ENCODE results near the gene TTC39C.

The TTC39C gene

DNA sequence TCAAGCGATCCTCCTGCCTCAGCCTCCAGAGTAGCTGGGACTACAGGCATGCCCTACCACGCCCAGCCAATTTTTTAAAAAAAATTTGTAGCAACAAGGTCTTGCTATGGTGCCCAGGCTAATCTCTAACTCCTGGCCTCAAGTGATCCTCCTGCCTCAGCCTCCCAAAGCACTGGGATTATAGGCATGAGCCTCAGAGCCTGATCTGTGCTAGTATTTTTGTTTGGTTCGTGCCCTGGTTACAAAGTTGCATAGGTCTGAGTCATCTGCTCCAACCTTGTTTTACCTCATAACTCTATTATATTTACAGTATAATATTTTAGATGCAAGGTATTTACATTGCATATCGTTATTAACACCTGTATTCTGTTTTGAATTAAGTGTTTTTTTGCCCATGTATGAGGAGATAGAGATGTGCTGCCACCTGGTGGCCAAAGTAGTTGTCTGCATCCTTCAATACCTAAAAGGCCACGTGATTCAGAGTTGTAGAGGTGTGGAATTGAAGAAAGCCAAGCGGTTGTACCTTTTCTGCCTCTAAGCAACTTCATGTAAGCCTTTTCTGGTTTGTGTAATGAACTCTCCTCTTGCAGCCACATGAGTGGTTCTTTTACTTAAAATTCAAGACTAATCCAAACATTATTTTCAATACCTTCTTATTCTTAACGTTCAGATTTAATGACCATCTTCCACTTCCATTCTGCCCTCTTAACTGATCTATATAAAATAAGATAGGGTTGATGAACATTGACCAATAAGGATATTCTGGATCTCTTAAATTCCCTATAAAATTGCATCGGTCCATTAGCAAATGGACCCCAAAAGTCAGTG lies 104.4 kb downstream of the TTC39C start:
- no peak for TF ChIP-seq ZBTB7A (IDR thresholded peaks at IDR 0.05; ENCODE audit: low read depth)
- TF ChIP-seq, protein P1, sequence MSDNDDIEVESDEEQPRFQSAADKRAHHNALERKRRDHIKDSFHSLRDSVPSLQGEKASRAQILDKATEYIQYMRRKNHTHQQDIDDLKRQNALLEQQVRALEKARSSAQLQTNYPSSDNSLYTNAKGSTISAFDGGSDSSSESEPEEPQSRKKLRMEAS (IDR thresholded peaks at IDR 0.05), result 0 out of 2 replicates have a peak, but pooled peaks have one; percentile 52
- peak; percentile 87 for TF ChIP-seq RAD21 (IDR thresholded peaks at IDR 0.05; ENCODE audit: low read depth)
- TF ChIP-seq, protein P2, sequence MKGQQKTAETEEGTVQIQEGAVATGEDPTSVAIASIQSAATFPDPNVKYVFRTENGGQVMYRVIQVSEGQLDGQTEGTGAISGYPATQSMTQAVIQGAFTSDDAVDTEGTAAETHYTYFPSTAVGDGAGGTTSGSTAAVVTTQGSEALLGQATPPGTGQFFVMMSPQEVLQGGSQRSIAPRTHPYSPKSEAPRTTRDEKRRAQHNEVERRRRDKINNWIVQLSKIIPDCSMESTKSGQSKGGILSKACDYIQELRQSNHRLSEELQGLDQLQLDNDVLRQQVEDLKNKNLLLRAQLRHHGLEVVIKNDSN (IDR thresholded peaks at IDR 0.05), result peak; percentile 94

GRCh38 chr18:24120676-24121075 lies 106.1 kb downstream of the TTC39C start:
- TF ChIP-seq CREB1 (IDR thresholded peaks at IDR 0.05; ENCODE audit: low read depth), result no peak
- TF ChIP-seq, protein P1 (IDR thresholded peaks at IDR 0.05), result no peak

GRCh38 chr18:24121625-24122024 lies 107.1 kb downstream of the TTC39C start:
- no peak for TF ChIP-seq CREB1 (IDR thresholded peaks at IDR 0.05; ENCODE audit: low read depth)
- TF ChIP-seq EP300 (IDR thresholded peaks at IDR 0.05; ENCODE audit: borderline replicate concordance), result no peak
- TF ChIP-seq ZBTB7A (IDR thresholded peaks at IDR 0.05; ENCODE audit: low read depth), result no peak
- no peak for TF ChIP-seq EGR1 (IDR thresholded peaks at IDR 0.05)
- TF ChIP-seq NFIC (IDR thresholded peaks at IDR 0.05), result no peak
- TF ChIP-seq FOXM1 (IDR thresholded peaks at IDR 0.05; ENCODE audit: borderline replicate concordance, low read depth), result no peak
- TF ChIP-seq RAD21 (IDR thresholded peaks at IDR 0.05; ENCODE audit: low read depth), result no peak
- TF ChIP-seq, protein P3, sequence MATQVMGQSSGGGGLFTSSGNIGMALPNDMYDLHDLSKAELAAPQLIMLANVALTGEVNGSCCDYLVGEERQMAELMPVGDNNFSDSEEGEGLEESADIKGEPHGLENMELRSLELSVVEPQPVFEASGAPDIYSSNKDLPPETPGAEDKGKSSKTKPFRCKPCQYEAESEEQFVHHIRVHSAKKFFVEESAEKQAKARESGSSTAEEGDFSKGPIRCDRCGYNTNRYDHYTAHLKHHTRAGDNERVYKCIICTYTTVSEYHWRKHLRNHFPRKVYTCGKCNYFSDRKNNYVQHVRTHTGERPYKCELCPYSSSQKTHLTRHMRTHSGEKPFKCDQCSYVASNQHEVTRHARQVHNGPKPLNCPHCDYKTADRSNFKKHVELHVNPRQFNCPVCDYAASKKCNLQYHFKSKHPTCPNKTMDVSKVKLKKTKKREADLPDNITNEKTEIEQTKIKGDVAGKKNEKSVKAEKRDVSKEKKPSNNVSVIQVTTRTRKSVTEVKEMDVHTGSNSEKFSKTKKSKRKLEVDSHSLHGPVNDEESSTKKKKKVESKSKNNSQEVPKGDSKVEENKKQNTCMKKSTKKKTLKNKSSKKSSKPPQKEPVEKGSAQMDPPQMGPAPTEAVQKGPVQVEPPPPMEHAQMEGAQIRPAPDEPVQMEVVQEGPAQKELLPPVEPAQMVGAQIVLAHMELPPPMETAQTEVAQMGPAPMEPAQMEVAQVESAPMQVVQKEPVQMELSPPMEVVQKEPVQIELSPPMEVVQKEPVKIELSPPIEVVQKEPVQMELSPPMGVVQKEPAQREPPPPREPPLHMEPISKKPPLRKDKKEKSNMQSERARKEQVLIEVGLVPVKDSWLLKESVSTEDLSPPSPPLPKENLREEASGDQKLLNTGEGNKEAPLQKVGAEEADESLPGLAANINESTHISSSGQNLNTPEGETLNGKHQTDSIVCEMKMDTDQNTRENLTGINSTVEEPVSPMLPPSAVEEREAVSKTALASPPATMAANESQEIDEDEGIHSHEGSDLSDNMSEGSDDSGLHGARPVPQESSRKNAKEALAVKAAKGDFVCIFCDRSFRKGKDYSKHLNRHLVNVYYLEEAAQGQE (IDR thresholded peaks at IDR 0.05; ENCODE audit: low read depth), result no peak
- TF ChIP-seq, protein P2 (IDR thresholded peaks at IDR 0.05), result no peak
- no peak for TF ChIP-seq TEAD4 (IDR thresholded peaks at IDR 0.05)
- no peak for TF ChIP-seq YY1 (IDR thresholded peaks at IDR 0.05; ENCODE audit: low read depth)

- no peak for TF ChIP-seq EP300 (IDR thresholded peaks at IDR 0.05; ENCODE audit: borderline replicate concordance)
- no peak for TF ChIP-seq TAF1 (IDR thresholded peaks at IDR 0.05; ENCODE audit: low read depth)
- TF ChIP-seq EGR1 (IDR thresholded peaks at IDR 0.05), result no peak
- no peak for TF ChIP-seq ZBTB7A (IDR thresholded peaks at IDR 0.05; ENCODE audit: low read depth)
- no peak for TF ChIP-seq RAD21 (IDR thresholded peaks at IDR 0.05; ENCODE audit: low read depth)
- no peak for TF ChIP-seq TEAD4 (IDR thresholded peaks at IDR 0.05)
- TF ChIP-seq, protein P2 (IDR thresholded peaks at IDR 0.05), result no peak
- no peak for TF ChIP-seq CEBPB (IDR thresholded peaks at IDR 0.05)
- no peak for TF ChIP-seq TCF12 (IDR thresholded peaks at IDR 0.05; ENCODE audit: low read depth)
- TF ChIP-seq, protein P1 (IDR thresholded peaks at IDR 0.05), result no peak
- TF ChIP-seq, protein P3 (IDR thresholded peaks at IDR 0.05; ENCODE audit: low read depth), result no peak
- TF ChIP-seq CREB1 (IDR thresholded peaks at IDR 0.05; ENCODE audit: low read depth), result no peak
- TF ChIP-seq FOXM1 (IDR thresholded peaks at IDR 0.05; ENCODE audit: borderline replicate concordance, low read depth), result no peak
These were observed 111.8 kb downstream of the TTC39C start for GRCh38 chr18:24126155-24126961.

- no peak for TF ChIP-seq CEBPB (IDR thresholded peaks at IDR 0.05)
- no peak for TF ChIP-seq RAD21 (IDR thresholded peaks at IDR 0.05; ENCODE audit: low read depth)
- TF ChIP-seq, protein P1 (IDR thresholded peaks at IDR 0.05), result no peak
- TF ChIP-seq, protein P2 (IDR thresholded peaks at IDR 0.05), result no peak
- no peak for TF ChIP-seq YY1 (IDR thresholded peaks at IDR 0.05; ENCODE audit: low read depth)
- TF ChIP-seq ZBTB7A (IDR thresholded peaks at IDR 0.05; ENCODE audit: low read depth), result no peak
- TF ChIP-seq TCF12 (IDR thresholded peaks at IDR 0.05; ENCODE audit: low read depth), result no peak
- TF ChIP-seq TEAD4 (IDR thresholded peaks at IDR 0.05), result no peak
These were observed 113.2 kb downstream of the TTC39C start for GRCh38 chr18:24127735-24128134.

All from Ishikawa (cell line).